ENCODE measurements around the gene TTR.

Gene TTR

DNA sequence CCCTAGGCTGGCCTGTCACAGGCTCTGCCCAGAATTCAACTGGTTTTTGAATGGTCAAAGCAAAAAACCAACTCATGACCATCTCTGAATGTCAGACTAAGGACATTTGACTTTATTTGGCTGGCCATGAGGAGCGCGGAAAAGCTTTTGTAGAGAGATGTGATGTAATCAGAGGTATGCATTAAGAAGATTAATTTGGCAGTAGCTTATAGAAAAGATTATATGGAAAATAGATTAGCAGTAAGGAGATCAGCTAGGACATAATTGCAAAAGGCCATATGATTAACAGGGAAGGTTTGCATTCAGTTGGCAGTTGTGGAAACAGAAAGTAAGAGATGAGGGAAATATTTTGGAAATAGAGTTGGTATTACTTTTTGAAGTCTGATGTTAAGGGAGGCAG, 12.3 kb upstream of the TTR start:
- DNase-seq (ENCODE audit: low spot score) = no peak

DNA sequence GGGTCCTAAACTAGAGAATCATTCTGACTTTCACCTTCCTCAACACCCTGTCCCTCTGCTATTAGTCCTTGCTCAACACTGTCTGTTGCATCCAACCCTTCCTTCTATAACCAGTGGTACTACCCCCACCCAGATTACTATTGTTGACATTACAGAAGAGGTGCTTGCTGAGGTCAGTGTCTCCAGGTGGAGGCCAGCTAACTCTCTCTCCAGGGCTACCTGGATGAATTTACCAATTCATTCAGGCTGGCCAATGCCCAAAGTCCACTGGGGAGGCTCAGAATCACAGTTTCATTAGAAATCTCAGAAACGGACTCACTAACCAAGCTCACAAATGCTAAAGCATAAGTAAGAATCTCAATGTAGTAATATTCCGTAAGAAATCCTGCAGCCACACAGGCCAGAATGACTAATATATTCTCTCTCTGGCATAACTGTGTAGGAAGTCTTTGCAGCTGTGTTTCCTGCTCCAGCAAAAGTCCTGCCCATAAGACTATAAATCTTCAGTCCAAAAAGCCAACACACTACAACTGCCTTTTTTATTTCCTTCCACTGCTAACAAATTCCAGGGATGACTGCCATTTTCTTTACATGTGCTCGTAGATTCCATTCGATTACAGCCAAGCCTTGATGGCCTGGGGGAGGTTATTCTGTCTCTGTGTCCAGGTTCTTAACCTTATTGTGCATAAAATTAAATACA, 10.0 kb upstream of the TTR start:
- DNase-seq (ENCODE audit: low spot score) = no peak

DNA sequence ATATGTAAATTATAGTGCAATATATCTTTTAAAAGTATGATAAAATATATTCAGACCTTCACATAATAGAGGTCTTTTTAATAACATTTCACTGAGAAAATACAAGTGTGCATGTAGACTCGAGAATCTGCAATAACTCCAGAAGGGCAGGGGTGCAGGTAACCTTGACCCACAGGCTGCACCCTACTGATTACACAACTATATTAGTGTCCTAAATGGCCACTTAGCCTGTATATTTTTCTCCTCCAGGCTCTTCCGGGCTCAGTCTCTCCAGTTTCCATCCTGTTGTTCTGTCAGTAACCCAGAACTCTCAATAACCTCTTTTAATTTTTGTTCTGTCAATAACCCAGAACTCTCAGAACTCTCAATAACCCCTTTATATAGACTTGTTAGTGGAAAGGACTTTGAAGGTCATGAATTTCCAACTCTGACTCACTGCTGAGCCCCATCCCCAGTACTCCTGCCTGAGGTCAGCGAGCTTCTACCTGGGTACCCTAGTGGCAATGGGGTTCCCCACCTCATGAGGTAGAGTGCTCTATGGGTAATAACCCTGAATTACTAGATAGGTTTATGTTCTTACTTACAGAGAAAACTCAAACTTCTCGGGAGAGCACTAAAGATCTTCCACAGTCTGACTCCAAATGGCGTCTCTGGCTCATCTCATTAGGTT, 8.4 kb upstream of the TTR start:
- DNase-seq (ENCODE audit: low spot score) = no peak

DNA sequence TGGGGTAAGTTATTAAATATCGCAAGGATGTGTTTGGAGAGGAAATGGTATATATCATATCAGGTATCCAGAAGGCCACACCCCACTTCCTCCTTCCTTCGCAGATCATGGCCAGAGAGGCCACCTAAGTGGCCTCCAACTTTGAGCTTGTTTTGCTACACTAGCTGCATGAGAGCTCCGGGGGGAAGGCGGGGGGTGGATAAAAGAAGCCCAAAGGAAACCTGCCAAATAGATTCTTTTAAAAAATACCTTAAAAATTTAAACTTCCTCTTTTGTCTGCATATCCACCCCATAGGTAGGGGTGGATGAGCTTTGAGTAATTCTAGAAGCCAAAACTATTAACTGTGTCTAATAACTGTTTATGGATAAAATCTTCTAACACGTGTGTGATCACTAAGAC, 5.7 kb upstream of the TTR start:
- no peak for DNase-seq (ENCODE audit: low spot score)

DNA sequence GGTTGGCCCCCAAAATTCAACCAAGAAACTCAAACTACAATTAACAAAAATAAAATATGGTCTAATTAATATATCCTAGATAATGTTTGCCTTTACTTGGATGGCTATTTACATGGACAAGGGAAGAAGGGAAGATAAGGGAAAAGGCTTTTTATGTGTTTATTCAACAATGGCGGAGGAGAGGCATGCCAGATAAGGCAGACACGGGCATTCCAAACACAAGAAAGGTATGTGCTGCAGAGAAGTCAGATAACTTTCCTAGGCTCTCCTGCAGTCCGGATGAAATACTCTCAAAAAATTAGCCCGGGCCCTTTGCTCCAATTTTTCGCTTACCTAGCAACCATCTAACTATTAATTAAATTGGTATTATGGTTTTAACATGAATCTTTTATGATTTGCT, 5.1 kb upstream of the TTR start:
- no peak for DNase-seq (ENCODE audit: low spot score)

DNA sequence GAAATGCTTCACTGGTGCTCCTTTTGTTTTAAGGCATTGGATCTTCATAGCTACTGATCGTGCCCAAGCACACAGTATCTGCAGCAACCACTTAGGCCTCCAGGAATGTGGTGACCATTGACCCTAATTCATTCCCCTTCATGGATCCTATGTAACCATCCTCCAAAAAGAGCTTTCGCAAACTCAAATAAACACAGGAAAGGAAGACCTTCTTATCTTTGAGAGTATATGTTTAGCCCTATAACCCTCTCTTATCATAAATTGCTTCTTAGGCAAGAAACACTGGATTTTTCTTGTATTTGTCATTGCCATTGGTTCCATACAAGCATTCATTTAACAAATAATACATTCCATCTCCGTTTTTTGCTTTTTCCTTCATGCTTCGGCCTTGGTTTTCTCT, 4.1 kb upstream of the TTR start:
- DNase-seq (ENCODE audit: low spot score) = no peak

DNA sequence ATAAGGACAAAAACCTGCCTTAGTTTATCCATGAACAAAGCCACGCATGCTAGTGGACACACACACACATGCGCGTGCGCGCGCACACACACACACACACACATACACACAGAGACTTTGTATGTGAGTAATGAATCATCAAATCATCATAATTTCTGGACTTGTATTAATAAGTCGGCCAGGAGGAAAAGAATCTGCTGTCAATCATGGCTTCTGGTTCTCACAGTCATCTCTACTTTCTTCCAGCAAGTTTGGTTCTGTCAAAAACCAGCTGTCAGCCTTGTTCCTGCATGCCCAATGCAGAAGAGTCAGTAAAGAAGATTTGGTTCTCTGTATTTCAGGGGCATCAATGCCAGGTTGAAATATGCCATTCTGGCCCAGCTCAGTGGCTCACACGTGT, 1.1 kb upstream of the TTR start:
- no peak for DNase-seq (ENCODE audit: low spot score)

DNA sequence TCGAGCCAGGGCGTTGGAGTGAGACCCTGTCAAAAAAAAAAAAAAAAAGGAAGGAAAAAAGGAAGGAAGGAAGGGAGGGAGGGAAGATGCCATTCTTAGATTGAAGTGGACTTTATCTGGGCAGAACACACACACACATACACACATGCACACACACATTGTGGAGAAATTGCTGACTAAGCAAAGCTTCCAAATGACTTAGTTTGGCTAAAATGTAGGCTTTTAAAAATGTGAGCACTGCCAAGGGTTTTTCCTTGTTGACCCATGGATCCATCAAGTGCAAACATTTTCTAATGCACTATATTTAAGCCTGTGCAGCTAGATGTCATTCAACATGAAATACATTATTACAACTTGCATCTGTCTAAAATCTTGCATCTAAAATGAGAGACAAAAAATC, 564 bp upstream of the TTR start:
- DNase-seq (ENCODE audit: low spot score) = no peak

DNA sequence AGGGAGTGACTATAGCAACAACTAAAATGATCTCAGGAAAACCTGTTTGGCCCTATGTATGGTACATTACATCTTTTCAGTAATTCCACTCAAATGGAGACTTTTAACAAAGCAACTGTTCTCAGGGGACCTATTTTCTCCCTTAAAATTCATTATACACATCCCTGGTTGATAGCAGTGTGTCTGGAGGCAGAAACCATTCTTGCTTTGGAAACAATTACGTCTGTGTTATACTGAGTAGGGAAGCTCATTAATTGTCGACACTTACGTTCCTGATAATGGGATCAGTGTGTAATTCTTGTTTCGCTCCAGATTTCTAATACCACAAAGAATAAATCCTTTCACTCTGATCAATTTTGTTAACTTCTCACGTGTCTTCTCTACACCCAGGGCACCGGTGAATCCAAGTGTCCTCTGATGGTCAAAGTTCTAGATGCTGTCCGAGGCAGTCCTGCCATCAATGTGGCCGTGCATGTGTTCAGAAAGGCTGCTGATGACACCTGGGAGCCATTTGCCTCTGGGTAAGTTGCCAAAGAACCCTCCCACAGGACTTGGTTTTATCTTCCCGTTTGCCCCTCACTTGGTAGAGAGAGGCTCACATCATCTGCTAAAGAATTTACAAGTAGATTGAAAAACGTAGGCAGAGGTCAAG, 955 bp downstream of the TTR start:
- no peak for DNase-seq (ENCODE audit: low spot score)

DNA sequence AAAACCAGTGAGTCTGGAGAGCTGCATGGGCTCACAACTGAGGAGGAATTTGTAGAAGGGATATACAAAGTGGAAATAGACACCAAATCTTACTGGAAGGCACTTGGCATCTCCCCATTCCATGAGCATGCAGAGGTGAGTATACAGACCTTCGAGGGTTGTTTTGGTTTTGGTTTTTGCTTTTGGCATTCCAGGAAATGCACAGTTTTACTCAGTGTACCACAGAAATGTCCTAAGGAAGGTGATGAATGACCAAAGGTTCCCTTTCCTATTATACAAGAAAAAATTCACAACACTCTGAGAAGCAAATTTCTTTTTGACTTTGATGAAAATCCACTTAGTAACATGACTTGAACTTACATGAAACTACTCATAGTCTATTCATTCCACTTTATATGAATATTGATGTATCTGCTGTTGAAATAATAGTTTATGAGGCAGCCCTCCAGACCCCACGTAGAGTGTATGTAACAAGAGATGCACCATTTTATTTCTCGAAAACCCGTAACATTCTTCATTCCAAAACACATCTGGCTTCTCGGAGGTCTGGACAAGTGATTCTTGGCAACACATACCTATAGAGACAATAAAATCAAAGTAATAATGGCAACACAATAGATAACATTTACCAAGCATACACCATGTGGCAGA, 3.6 kb downstream of the TTR start:
- DNase-seq (ENCODE audit: low spot score) = no peak

DNA sequence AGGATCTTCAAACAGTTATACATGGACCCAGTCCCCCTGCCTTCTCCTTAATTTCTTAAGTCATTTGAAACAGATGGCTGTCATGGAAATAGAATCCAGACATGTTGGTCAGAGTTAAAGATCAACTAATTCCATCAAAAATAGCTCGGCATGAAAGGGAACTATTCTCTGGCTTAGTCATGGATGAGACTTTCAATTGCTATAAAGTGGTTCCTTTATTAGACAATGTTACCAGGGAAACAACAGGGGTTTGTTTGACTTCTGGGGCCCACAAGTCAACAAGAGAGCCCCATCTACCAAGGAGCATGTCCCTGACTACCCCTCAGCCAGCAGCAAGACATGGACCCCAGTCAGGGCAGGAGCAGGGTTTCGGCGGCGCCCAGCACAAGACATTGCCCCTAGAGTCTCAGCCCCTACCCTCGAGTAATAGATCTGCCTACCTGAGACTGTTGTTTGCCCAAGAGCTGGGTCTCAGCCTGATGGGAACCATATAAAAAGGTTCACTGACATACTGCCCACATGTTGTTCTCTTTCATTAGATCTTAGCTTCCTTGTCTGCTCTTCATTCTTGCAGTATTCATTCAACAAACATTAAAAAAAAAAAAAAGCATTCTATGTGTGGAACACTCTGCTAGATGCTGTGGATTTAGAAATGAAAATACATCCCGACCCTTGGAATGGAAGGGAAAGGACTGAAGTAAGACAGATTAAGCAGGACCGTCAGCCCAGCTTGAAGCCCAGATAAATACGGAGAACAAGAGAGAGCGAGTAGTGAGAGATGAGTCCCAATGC, 4.6 kb downstream of the TTR start:
- no peak for DNase-seq (ENCODE audit: low spot score)

DNA sequence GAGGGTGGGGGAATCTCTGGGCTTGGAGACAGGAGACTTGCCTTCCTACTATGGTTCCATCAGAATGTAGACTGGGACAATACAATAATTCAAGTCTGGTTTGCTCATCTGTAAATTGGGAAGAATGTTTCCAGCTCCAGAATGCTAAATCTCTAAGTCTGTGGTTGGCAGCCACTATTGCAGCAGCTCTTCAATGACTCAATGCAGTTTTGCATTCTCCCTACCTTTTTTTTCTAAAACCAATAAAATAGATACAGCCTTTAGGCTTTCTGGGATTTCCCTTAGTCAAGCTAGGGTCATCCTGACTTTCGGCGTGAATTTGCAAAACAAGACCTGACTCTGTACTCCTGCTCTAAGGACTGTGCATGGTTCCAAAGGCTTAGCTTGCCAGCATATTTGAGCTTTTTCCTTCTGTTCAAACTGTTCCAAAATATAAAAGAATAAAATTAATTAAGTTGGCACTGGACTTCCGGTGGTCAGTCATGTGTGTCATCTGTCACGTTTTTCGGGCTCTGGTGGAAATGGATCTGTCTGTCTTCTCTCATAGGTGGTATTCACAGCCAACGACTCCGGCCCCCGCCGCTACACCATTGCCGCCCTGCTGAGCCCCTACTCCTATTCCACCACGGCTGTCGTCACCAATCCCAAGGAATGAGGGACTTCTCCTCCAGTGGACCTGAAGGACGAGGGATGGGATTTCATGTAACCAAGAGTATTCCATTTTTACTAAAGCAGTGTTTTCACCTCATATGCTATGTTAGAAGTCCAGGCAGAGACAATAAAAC, 6.5 kb downstream of the TTR start:
- no peak for DNase-seq (ENCODE audit: low spot score)

DNA sequence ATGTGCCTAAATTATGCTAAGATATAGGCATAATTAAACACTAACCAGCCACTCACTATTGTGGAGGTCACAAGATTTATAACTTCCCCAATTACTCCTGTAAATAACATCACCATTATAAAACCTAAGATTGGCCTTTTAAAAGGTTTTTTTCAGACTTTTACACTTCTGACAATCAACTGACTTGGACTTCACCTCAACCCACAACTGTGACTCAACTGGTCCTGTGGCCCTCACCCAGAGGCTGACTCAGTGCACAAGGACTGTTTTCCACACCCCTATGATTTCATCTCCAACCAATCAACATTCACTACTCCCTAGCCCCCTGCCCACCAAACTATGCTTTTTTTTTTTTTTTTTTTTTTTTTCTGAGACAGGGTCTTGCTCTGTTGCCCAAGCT, 11.6 kb downstream of the TTR start:
- no peak for DNase-seq (ENCODE audit: low spot score)

DNA sequence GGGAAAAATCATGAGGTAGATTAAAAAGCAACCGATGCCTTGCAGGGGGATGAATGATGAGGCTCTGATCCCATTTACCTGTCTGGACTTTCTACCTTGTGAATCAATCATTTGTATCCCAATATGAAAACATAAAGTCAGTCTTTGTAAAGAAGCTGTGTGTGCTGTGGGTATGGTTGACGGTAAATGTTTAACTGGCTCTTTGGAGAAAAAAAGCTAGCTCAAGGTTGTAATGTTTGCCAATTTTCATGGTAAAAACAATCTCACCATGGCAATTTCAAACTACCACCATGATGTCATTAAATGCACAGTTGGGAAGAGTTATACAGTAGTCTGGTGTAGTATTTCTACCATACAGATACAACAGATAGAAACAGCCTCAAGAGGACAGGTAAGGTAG, 14.6 kb downstream of the TTR start:
- no peak for DNase-seq (ENCODE audit: low spot score)

DNA sequence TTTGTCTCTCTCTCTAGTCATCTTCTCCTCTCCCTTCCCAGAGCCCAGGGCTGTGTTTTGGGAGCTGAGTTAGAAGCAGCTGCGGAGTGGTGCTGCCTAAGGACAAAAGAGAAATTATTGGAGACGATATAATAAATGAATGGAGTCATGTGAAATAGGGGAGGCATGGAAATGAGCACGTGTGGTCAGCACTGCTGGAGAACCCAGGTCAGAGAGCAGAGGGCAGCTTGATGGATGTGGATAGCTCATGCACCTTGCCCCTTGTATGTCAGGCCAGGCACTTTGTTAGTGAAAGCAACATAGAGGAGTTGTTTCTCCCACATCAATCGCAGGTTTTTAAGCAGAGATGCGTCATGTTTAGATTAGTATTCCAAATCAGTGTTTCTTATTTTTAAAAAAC, 15.7 kb downstream of the TTR start:
- no peak for DNase-seq (ENCODE audit: low spot score)

DNA sequence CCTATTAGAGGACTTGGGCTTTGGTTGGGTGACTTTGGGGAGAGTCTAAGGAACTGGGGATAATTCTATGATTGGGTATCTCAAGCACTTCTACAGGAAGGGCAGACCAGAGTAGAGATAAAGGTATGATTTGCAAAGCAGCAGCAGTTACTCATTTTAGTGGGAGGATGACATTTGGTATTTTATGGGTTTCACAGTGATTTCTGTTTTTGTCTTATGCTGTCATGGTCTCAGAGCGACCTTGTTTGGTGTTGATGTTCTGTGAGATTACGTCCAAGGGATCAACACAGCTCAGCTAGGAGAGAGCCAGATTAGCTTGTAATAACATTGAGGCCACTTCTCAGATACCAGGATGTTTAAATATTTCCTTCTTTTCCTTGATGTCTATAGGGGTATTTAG, 18.2 kb downstream of the TTR start:
- no peak for DNase-seq (ENCODE audit: low spot score)

DNA sequence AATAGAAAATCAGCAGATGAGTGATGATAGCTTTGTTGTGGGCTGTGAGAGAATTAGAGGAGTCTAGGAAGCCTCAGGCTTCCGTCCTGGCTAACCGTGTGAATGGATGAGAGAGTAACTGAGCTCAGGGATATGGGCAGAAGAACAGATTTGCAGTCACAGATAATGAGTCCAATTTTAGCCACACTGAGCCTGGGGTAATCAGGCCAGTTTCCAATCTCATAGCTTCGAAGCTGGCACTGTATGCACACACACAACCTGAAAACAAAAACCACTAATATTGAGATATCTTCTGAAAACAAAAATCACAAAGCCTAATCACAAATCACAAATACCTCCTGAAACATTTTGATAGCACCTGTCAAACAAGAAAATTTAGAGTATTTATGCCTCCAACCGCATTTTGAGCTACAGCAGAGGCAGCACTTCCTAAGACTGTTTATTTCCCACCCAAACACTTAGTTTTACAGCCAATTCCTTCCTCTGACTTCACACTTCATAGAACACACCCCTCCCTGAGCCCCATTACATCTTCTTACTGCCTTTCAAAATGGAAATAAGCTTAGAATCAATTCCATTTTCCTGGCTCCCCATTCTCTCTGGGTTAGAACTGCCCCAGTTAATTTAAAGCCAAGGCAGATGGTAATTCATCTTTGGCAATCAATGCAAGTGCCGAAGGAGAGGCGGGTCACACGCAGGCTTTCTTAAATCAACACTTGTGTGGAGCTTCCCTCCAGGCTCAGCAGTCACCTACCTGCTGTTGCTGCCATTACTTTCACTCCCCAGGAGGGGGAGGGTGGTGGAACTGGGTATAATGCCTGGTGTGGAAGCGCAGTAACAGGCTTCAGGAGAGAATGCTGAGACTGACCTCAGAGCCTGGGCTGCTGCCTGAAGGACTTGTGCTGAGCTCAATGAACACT, 18.9 kb downstream of the TTR start:
- DNase-seq (ENCODE audit: low spot score) = no peak

DNA sequence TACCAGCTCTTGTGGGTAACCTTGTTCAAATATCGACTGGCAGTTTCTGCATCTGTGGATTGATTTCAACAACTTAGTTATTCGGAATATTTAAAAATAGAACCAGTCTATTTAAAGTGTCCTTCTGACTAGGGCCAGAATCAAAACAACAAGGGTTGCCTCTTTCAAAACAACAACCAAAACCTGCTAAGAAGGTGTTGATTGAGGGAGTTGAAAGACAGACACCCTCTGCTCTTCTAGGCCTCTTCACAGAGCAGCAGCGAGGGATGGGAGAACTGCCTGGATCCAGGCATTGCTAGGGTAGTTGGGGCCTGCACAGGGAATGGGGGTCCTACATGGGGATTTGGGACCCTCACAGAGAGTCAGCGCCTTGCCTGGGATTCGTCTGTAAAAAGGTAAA, 19.8 kb downstream of the TTR start:
- no peak for DNase-seq (ENCODE audit: low spot score)

DNA sequence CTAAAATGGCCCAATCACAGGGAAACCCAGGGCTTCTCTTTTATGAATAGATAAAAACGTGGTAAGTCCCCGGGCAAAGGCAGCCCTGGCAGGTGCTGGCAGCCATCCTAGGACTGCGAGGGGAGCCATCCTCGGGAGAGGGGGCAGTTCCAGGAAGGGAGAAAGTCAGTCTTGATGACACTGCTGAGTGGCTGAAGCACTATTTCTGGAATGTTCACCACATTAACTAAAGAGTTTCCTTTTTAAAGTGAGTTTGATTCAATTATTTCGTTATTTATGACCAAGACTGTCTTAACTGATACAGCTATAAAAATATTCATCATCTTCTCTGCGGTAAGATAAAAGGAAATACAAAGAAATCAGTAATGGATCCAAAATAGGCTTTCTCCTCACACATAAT, 20.4 kb downstream of the TTR start:
- no peak for DNase-seq (ENCODE audit: low spot score)

DNA sequence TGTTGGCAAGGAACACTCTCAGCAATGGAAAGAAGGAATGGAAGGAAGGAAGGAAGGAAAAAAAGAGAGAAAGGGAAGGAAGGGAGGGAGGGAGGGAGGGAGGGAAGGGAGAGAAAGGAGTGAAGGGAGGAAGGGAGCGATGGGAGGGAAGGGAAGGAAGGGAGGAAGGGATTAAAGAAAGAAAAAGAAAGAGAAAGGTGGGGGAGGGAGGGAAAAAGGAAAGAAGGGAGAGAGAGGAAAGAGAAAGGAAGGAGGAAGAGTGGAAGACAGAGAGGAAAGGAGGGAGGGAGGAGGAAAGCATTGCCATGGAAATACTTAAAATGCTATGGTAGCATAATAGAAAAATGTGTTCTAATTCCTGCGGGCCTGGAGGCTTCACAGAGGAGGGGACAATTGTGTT, 22.4 kb downstream of the TTR start:
- no peak for DNase-seq (ENCODE audit: low spot score)

Data from putamen (tissue), 1 donor.